H1 (cell line): ENCODE measurements around the gene ELL2. TPM values are rescaled to one million over a fixed set of nuclear protein-coding genes. Genes with fewer than 3 reads are reported as not detected.

ENCODE experiments used
- CTCF ChIA-PET: fragments of 300-600 bp; sonication (Branson Sonifier 250); formaldehyde crosslinking; loops from one replicate; lab custom pipeline; 2021; ENCODE audit not compliant: partially characterized antibody; lab: Charles Lee
- POLR2A ChIA-PET: fragments of 300-600 bp; sonication (Branson Sonifier 250); formaldehyde crosslinking; loops from one replicate; lab custom pipeline; 2021; ENCODE audit warnings: inconsistent platforms; ENCODE audit not compliant: partially characterized antibody; lab: Charles Lee
- DNase-seq, 2 experiments: peaks; one replicate each; pipeline versions ENCODE4 v3.0.0 to v3.0.0-alpha.2; 2010 to 2022; ENCODE audit warnings: low spot score in 2 of 2, low read depth in 1 of 2, mixed read lengths in 1 of 2
- FAIRE-seq: peaks from 2 replicates; lab custom pipeline; 2011; peaks lifted over from hg19 to GRCh38; lab: Jason Lieb, UNC
- H2AFZ ChIP-seq: 2 replicates; pipeline ENCODE4 v1.8.1; 2012; ENCODE audit warnings: low read length, inconsistent platforms
- H2AK5ac ChIP-seq: 2 replicates; pipeline ENCODE4 v1.6.1; 2013; ENCODE audit warnings: low read depth, low read length
- H2BK120ac ChIP-seq: replicated peaks from 2 replicates; pipeline ENCODE3; 2013; ENCODE audit warnings: low read depth, low read length, inconsistent platforms
- H2BK12ac ChIP-seq: 2 replicates; pipeline ENCODE4 v1.6.1; 2013; ENCODE audit warnings: low read depth, low read length
- H2BK15ac ChIP-seq: 2 replicates; pipeline ENCODE4 v1.6.1; 2013; ENCODE audit warnings: low read length
- H2BK20ac ChIP-seq: 2 replicates; pipeline ENCODE4 v1.6.1; 2013; ENCODE audit warnings: low read length
- H2BK5ac ChIP-seq: 2 replicates; pipeline ENCODE4 v1.6.1; 2013; ENCODE audit warnings: low read depth, low read length
- H3K14ac ChIP-seq: 2 replicates; pipeline ENCODE4 v1.6.1; 2013; ENCODE audit warnings: inconsistent platforms; ENCODE audit not compliant: insufficient read length
- H3K18ac ChIP-seq: 2 replicates; pipeline ENCODE4 v1.6.1; 2013; ENCODE audit warnings: low read length; ENCODE audit errors: extremely low read depth
- H3K23ac ChIP-seq: 2 replicates; pipeline ENCODE4 v1.6.1; 2013; ENCODE audit warnings: inconsistent platforms; ENCODE audit not compliant: insufficient read length
- H3K23me2 ChIP-seq: 2 replicates; pipeline ENCODE4 v1.6.1; 2013; ENCODE audit warnings: low read depth, low read length
- H3K27ac ChIP-seq: 2 replicates; pipeline ENCODE4 v1.6.1; 2011; ENCODE audit warnings: low read depth, low read length, inconsistent platforms
- H3K27me3 ChIP-seq, 4 experiments: replicated peaks in 1 of 4; 1 replicate in 1 of 4; 2 replicates in 3 of 4; pipeline versions ENCODE4 v1.6.1 to v1.8.1; 2011 to 2013; ENCODE audit warnings: low read length in 3 of 4, mild to moderate bottlenecking in 3 of 4, inconsistent platforms in 2 of 4, mixed read lengths in 2 of 4, moderate library complexity in 1 of 4; ENCODE audit not compliant: control insufficient read depth in 3 of 4, insufficient read depth in 3 of 4; ENCODE audit errors: extremely low read depth in 1 of 4
- H3K36me3 ChIP-seq, 4 experiments: 2 replicates each; pipeline versions ENCODE4 v1.6.1 to v1.8.1; 2011 to 2013; ENCODE audit warnings: mild to moderate bottlenecking in 4 of 4, low read length in 3 of 4, moderate library complexity in 2 of 4, control low read depth in 1 of 4, inconsistent platforms in 1 of 4; ENCODE audit not compliant: insufficient read depth in 4 of 4, control insufficient read depth in 2 of 4
- H3K4ac ChIP-seq: replicated peaks from 2 replicates; pipeline ENCODE3; 2013; ENCODE audit warnings: low read length, low read depth, mixed read lengths, inconsistent platforms; ENCODE audit not compliant: insufficient read length
- H3K4me1 ChIP-seq, 4 experiments: replicated peaks in 1 of 4; 1 replicate in 1 of 4; 2 replicates in 3 of 4; pipeline versions ENCODE4 v1.6.1 to v1.8.1; 2011 to 2013; ENCODE audit warnings: low read length in 3 of 4, inconsistent platforms in 2 of 4, mixed read lengths in 1 of 4; ENCODE audit not compliant: insufficient read depth in 4 of 4, control insufficient read depth in 3 of 4
- H3K4me2 ChIP-seq, 2 experiments: 2 replicates each; pipeline versions ENCODE4 v1.6.1 to v1.8.1; 2011 to 2013; ENCODE audit warnings: low read depth in 2 of 2, low read length in 2 of 2, control low read depth in 1 of 2, inconsistent platforms in 1 of 2, mild to moderate bottlenecking in 1 of 2; ENCODE audit not compliant: insufficient read depth in 1 of 2
- H3K4me3 ChIP-seq, 4 experiments: fragments of 200-600, 300-600 bp in 1 of 4; sonication (generic), shearing (Covaris generic), sonication (Bioruptor Twin) in 1 of 4; 2 replicates each; pipeline versions ENCODE4 v1.5.1 to v1.8.1; 2011 to 2016; ENCODE audit warnings: low read length in 4 of 4, low read depth in 3 of 4, control low read depth in 2 of 4, inconsistent platforms in 2 of 4, mild to moderate bottlenecking in 2 of 4, mixed read lengths in 1 of 4, moderate library complexity in 1 of 4; ENCODE audit not compliant: insufficient read depth in 2 of 4; ENCODE audit errors: extremely low read depth in 1 of 4
- H3K56ac ChIP-seq: replicated peaks from 2 replicates; pipeline ENCODE3; 2013; ENCODE audit warnings: low read depth, mild to moderate bottlenecking, mixed read lengths, low read length, inconsistent platforms; ENCODE audit not compliant: insufficient read length
- H3K79me1 ChIP-seq: 2 replicates; pipeline ENCODE4 v1.6.1; 2013; ENCODE audit warnings: low read depth, low read length, control low read depth
- H3K79me2 ChIP-seq, 2 experiments: 2 replicates each; pipeline versions ENCODE4 v1.6.1 to v1.8.1; 2012 to 2013; ENCODE audit warnings: low read length in 2 of 2, mild to moderate bottlenecking in 2 of 2, inconsistent platforms in 1 of 2; ENCODE audit not compliant: insufficient read depth in 2 of 2, control insufficient read depth in 1 of 2
- H3K9ac ChIP-seq, 4 experiments: replicated peaks in 1 of 4; 1 replicate in 1 of 4; 2 replicates in 3 of 4; pipeline versions ENCODE4 v1.6.1 to v1.8.1; 2011 to 2013; ENCODE audit warnings: low read depth in 3 of 4, low read length in 3 of 4, control low read depth in 2 of 4, mild to moderate bottlenecking in 2 of 4, moderate library complexity in 2 of 4, inconsistent platforms in 1 of 4; ENCODE audit errors: extremely low read depth in 1 of 4
- H3K9me3 ChIP-seq, 2 experiments: 2 replicates each; pipeline versions ENCODE4 v1.6.1 to v1.8.1; 2012 to 2013; ENCODE audit warnings: mild to moderate bottlenecking in 2 of 2, moderate library complexity in 2 of 2, control low read depth in 1 of 2, inconsistent platforms in 1 of 2, low read depth in 1 of 2, low read length in 1 of 2, mixed read lengths in 1 of 2; ENCODE audit not compliant: insufficient read depth in 2 of 2
- H4K20me1 ChIP-seq, 2 experiments: replicated peaks in 1 of 2; 2 replicates each; pipeline versions ENCODE3 to v1.8.1; 2011 to 2013; ENCODE audit warnings: inconsistent platforms in 2 of 2, low read length in 2 of 2, mild to moderate bottlenecking in 1 of 2; ENCODE audit not compliant: insufficient read depth in 2 of 2, control insufficient read depth in 1 of 2
- H4K5ac ChIP-seq: 2 replicates; pipeline ENCODE4 v1.6.1; 2013; ENCODE audit warnings: low read length, low read depth, mixed read lengths, inconsistent platforms; ENCODE audit not compliant: insufficient read length
- H4K8ac ChIP-seq: 2 replicates; pipeline ENCODE4 v1.8.0; 2013; ENCODE audit warnings: mild to moderate bottlenecking, moderate library complexity, low read length, inconsistent platforms; ENCODE audit not compliant: insufficient read depth; ENCODE audit errors: extremely low read depth
- H4K91ac ChIP-seq: replicated peaks from 2 replicates; pipeline ENCODE3; 2013; ENCODE audit warnings: low read length, mixed read lengths, inconsistent platforms; ENCODE audit not compliant: insufficient read length
- CEBPB ChIP-seq: IDR thresholded peaks from 2 replicates; pipeline ENCODE4 v1.6.1; 2012; ENCODE audit warnings: low read depth, low read length
- GABPA ChIP-seq: IDR thresholded peaks from 2 replicates; pipeline ENCODE4 v1.6.1; 2011; ENCODE audit warnings: mild to moderate bottlenecking, low read length, moderate library complexity, borderline replicate concordance; ENCODE audit not compliant: insufficient read depth
- KDM5A ChIP-seq: fragments of 200-600 bp; IDR thresholded peaks from 2 replicates; pipeline ENCODE4 v1.7.1; 2012; ENCODE audit warnings: mild to moderate bottlenecking, low read length, inconsistent platforms, mixed read lengths
- MAFK ChIP-seq: IDR thresholded peaks from 2 replicates; pipeline ENCODE4 v1.6.1; 2012; ENCODE audit warnings: low read depth, mild to moderate bottlenecking, improper control_type of control experiment, low read length
- MAX ChIP-seq: IDR thresholded peaks from 2 replicates; pipeline ENCODE4 v1.6.1; 2012; ENCODE audit warnings: inconsistent platforms
- NRF1 ChIP-seq: IDR thresholded peaks from 2 replicates; pipeline ENCODE4 v1.6.1; 2011; ENCODE audit warnings: mild to moderate bottlenecking, low read depth, low read length, improper control_type of control experiment
- RBBP5 ChIP-seq: IDR thresholded peaks from 2 replicates; pipeline ENCODE4 v1.7.1; 2012; ENCODE audit warnings: low read depth, mild to moderate bottlenecking, inconsistent platforms, low read length, moderate library complexity, borderline replicate concordance
- RFX5 ChIP-seq: IDR thresholded peaks from 2 replicates; pipeline ENCODE4 v1.6.1; 2011; ENCODE audit warnings: low read depth, low read length, improper control_type of control experiment, borderline replicate concordance
- RNF2 ChIP-seq: fragments of 200-900, 300-1000 bp; sonication (generic); IDR thresholded peaks from 2 replicates; pipeline ENCODE4 v1.7.1; 2016; ENCODE audit warnings: borderline replicate concordance, low read depth, mild to moderate bottlenecking, antibody characterized with exemption, low read length; ENCODE audit not compliant: poor library complexity, severe bottlenecking; ENCODE audit errors: missing control alignments
- SAP30 ChIP-seq: fragments of 300-600 bp; sonication (generic); IDR thresholded peaks from 2 replicates; pipeline ENCODE4 v1.7.1; 2012; ENCODE audit warnings: low read length, moderate library complexity, mild to moderate bottlenecking, inconsistent platforms; ENCODE audit not compliant: insufficient read depth, insufficient replicate concordance
- SIX5 ChIP-seq: IDR thresholded peaks from 2 replicates; pipeline ENCODE4 v1.6.1; 2011; ENCODE audit warnings: mild to moderate bottlenecking, low read depth, low read length
- TAF1 ChIP-seq: IDR thresholded peaks from 2 replicates; pipeline ENCODE4 v1.6.1; 2011; ENCODE audit warnings: mild to moderate bottlenecking, low read depth, low read length
- TEAD4 ChIP-seq: IDR thresholded peaks from 2 replicates; pipeline ENCODE4 v1.6.1; 2012; ENCODE audit warnings: low read depth, low read length, inconsistent platforms, mixed read lengths
- WGBS, 2 experiments: shearing (Covaris generic) in 1 of 2; methylation state at CpG; one replicate each; pipeline versions ENCODE4 v1.1.6 to v1.1.7; 2013 to 2015; ENCODE audit warnings: low lambda C conversion rate in 2 of 2, mixed read lengths in 2 of 2, inconsistent platforms in 1 of 2, low coverage in 1 of 2, missing lambda C conversion rate in 1 of 2; ENCODE audit not compliant: insufficient replicate concordance in 2 of 2, insufficient coverage in 1 of 2, insufficient read length in 1 of 2; ENCODE audit errors: extremely low coverage in 1 of 2, missing lambda C conversion rate in 1 of 2; 5-methylcytosine and 5-hydroxymethylcytosine counted together
- polyA plus RNA-seq, 7 experiments: library from polyadenylated mRNA; depleted of rRNA in 3 of 7; stranded (reverse) in 5 of 7; unstranded in 2 of 7; fragments of >200 nt in 5 of 7; fragments of 200-250 nt in 2 of 7; gene quantifications; 1 replicate in 5 of 7; 2 replicates in 1 of 7; 4 replicates in 1 of 7; pipeline versions ENCODE4 v1.2.1 to v1.2.3, GENCODE V29; 2011 to 2013; ENCODE audit warnings: missing spikeins in 2 of 7, mixed read lengths in 2 of 7
- total RNA-seq: library from RNA; stranded (reverse); fragmentation: NEBNext Ultra II Directional; extraction: Animal tissue kit (Norgen Biotek cat#: 25700); gene quantifications from 2 replicates; pipeline ENCODE4 v1.2.1, GENCODE V29; 2021

The ELL2 gene
- total and polyA plus RNA-seq, 2 of the 8 experiments (the other 6 are each of a cell fraction or from before 2014, with no cell fraction given), result 6.3 to 29.4 TPM

- H3K36me3 ChIP-seq, result no peaks in the 10 kb centered on the region
- H3K14ac ChIP-seq, result no peak overlapping the region
- no peak overlapping the region for H4K5ac ChIP-seq
- H4K8ac ChIP-seq, result no peak overlapping the region
- no peaks in the 10 kb centered on the region; the same call in 1 of the 2 replicates for H3K79me1 ChIP-seq
- 93% methylated on average over 3 of the region's 3 CpGs; no CpG with 5 or more reads in 1 of the 2 experiments for WGBS, 2 experiments
- H3K4me1 ChIP-seq, result peaks cover 9 to 17% (median 11%) of the 10 kb centered on the region in 4 experiments; a peak in 6 of 7 replicates
- H3K23me2 ChIP-seq, result peaks cover 2% of the 10 kb centered on the region; the same call in 1 of the 2 replicates
- no peak overlapping the region for H3K9ac ChIP-seq
- H3K4me2 ChIP-seq, result no peak overlapping the region
- H3K23ac ChIP-seq, result no peak overlapping the region
- peaks cover 8 to 9% of the 10 kb centered on the region in 2 experiments for H4K20me1 ChIP-seq
- no peak overlapping the region for H3K4me3 ChIP-seq
- H3K9me3 ChIP-seq, result no peaks in the 10 kb centered on the region
- H3K27me3 ChIP-seq, result peaks cover 0 to 3% (median under 1%) of the 10 kb centered on the region in 4 experiments; a peak in 3 of 7 replicates
- no peak overlapping the region for H2BK12ac ChIP-seq
- CTCF ChIA-PET, result interaction anchor here (0.9 to 1.5 kb wide), 3 partner anchors 62 to 381 kb away, joined by 3 to 5 read pairs (median 5); no protein-coding TSS in a partner anchor
- no peak overlapping the region for H3K56ac ChIP-seq
- DNase-seq (no peak), FAIRE-seq (no peak)
- H2BK120ac ChIP-seq, result no peak overlapping the region
- no peak overlapping the region for H2AK5ac ChIP-seq
- peaks cover 0 to 64% of the 10 kb centered on the region in 2 experiments; a peak in 2 of 4 replicates for H3K79me2 ChIP-seq
- no peak overlapping the region for H2BK15ac ChIP-seq
- no peak overlapping the region for H2BK5ac ChIP-seq
- POLR2A ChIA-PET, result no interaction called here
- H4K91ac ChIP-seq, result no peak overlapping the region
- no peak overlapping the region for H3K4ac ChIP-seq
- H2AFZ ChIP-seq, result no peak overlapping the region
- no peak overlapping the region for H3K27ac ChIP-seq
- H3K18ac ChIP-seq, result no peak overlapping the region
- no peak overlapping the region for H2BK20ac ChIP-seq
- TF ChIP-seq NRF1, result no peak
- no peak for TF ChIP-seq GABPA
- TF ChIP-seq RNF2, result no peak
- no peak for TF ChIP-seq KDM5A
- no peak for TF ChIP-seq RFX5
- TF ChIP-seq TAF1, result no peak
- TF ChIP-seq SIX5, result no peak
- no peak for TF ChIP-seq SAP30
- no peak for TF ChIP-seq TEAD4
- TF ChIP-seq MAFK, result no peak
- no peak for TF ChIP-seq MAX
- TF ChIP-seq RBBP5, result no peak
- no peak for TF ChIP-seq CEBPB
Measured at GRCh38 chr5:95954716-95955115, 6.9 kb downstream of the ELL2 start.
